ENCODE results near the gene HMX2.
"Not testable (repeated sequence)": the region's sequence is repeated elsewhere in the genome, so short reads cannot be mapped to it uniquely, and the experiment has no call there.

HMX2 gene

DNA sequence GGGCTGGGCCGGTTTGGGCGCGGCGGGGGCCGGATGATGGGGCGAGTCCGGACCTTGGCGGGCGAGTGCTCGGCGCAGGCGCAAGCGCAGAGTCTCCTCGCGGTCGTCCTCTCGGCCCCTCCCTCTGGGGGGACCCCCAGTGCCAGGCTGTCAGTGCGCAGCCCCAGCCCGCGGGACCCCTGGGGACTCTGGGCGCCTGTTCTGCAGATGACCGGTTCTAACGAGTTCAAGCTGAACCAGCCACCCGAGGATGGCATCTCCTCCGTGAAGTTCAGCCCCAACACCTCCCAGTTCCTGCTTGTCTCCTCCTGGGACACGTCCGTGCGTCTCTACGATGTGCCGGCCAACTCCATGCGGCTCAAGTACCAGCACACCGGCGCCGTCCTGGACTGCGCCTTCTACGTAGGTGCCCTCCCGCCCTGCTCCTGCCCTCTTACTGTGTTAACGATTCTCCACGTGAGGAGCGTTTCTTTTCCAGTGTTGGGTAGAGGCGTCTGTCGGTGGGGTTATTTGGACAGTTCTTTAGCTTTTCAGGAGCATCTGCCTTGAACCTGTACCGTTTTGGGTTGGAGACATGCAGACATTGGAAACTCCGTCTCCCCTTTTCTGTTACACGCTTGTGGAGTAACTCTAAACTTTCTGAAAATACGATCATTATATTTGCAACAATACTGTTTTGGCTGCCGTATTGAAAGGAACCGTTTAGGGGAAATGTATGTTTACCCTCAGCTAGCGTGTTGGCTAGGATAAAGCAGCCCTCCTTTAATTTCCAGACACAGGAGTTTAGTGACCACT, 7.0 kb downstream of the HMX2 start:
- H3K27ac ChIP-seq (ENCODE audit: low read depth, low read length, severe bottlenecking), result peak overlapping the region; percentile 63
- WGBS, 2 experiments (ENCODE audit: insufficient coverage in 2 of 2), result 2 to 6% methylated on average over 37 to 41 of the region's 49 CpGs

DNA sequence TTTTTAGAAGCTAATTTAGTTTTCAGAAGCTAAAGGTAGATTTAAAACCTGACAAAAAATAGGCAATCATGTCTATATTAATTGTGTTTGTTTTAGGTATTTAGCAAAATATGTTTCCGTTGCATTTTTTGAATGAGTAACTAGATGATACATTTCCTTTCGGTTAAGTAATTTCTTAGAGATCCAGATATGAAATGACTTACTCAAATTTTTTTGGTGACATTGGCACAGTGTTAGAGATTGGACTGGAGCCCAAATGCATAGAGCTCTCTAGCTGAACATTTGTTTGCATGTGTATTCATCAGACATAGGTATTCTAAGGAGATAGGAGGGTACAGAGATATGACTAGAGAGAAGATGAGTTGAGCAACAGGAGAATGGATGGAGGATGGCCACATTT, 8.1 kb downstream of the HMX2 start:
- Histone ChIP-seq H3K27ac (ENCODE audit: low read depth, low read length, severe bottlenecking) (no peak overlapping the region), H3K4me1 (ENCODE audit: control insufficient read depth, insufficient read depth, low read length, poor library complexity, severe bottlenecking) (peaks cover 16% of the 10 kb centered on the region), H3K9me3 (ENCODE audit: control insufficient read depth, low read length) (no peaks in the 10 kb centered on the region), H3K36me3 (ENCODE audit: control insufficient read depth, insufficient read depth, low read length) (peaks cover 42% of the 10 kb centered on the region), H3K4me3 (ENCODE audit: extremely low read depth, insufficient read depth, low read length, poor library complexity, severe bottlenecking) (peak overlapping the region; percentile 98)
- 93 to 100% methylated on average over 2 of the region's 2 CpGs for WGBS, 2 experiments (ENCODE audit: insufficient coverage in 2 of 2)

More for the DNA sequence above, 7.0 kb downstream of the HMX2 start:
- Histone ChIP-seq H3K36me3 (ENCODE audit: control insufficient read depth, insufficient read depth, low read length) (peaks cover 32% of the 10 kb centered on the region), H3K4me1 (ENCODE audit: control insufficient read depth, insufficient read depth, low read length, poor library complexity, severe bottlenecking) (peaks cover 24% of the 10 kb centered on the region), H3K9me3 (ENCODE audit: control insufficient read depth, low read length) (no peaks in the 10 kb centered on the region), H3K4me3 (ENCODE audit: extremely low read depth, insufficient read depth, low read length, poor library complexity, severe bottlenecking) (peak overlapping the region; percentile 98)

- WGBS, 2 experiments (ENCODE audit: insufficient coverage in 2 of 2), result 90 to 95% methylated on average over 1 to 3 of the region's 3 CpGs
- peaks cover 52% of the 10 kb centered on the region for H3K36me3 ChIP-seq (ENCODE audit: control insufficient read depth, insufficient read depth, low read length)
- H3K9me3 ChIP-seq (ENCODE audit: control insufficient read depth, low read length), result no peaks in the 10 kb centered on the region
- H3K4me1 ChIP-seq (ENCODE audit: control insufficient read depth, insufficient read depth, low read length, poor library complexity, severe bottlenecking), result peaks cover 11% of the 10 kb centered on the region
- H3K4me3 ChIP-seq (ENCODE audit: extremely low read depth, insufficient read depth, low read length, poor library complexity, severe bottlenecking), result no peak overlapping the region
- no peak overlapping the region for H3K27ac ChIP-seq (ENCODE audit: low read depth, low read length, severe bottlenecking)
Observed at GRCh38 chr10:123157210-123157609, 9.3 kb downstream of the HMX2 start.

DNA sequence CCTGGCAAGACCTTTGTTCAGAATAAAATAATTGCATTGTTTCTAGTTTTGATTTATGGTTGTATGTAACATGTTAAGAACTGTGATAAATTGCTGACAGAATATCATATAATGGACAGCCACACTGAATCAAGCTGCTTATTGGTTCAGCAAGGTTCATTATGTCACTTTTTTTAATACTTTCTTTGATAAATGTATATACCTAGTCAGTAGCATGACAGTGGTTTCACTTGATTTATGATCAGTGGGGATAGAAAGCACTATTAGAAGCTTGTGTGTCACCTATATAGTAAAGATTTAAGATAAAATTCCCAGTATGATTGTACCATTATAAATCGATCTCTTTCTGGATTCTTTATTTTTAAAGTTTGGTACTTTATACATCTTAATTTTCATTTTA, 10.7 kb downstream of the HMX2 start:
- Histone ChIP-seq H3K4me1 (ENCODE audit: control insufficient read depth, insufficient read depth, low read length, poor library complexity, severe bottlenecking) (peaks cover 11% of the 10 kb centered on the region), H3K27ac (ENCODE audit: low read depth, low read length, severe bottlenecking) (no peak overlapping the region), H3K36me3 (ENCODE audit: control insufficient read depth, insufficient read depth, low read length) (peaks cover 66% of the 10 kb centered on the region), H3K9me3 (ENCODE audit: control insufficient read depth, low read length) (no peaks in the 10 kb centered on the region), H3K4me3 (ENCODE audit: extremely low read depth, insufficient read depth, low read length, poor library complexity, severe bottlenecking) (no peak overlapping the region)
- WGBS, 2 experiments (ENCODE audit: insufficient coverage in 2 of 2), result no CpG with 5 or more reads among the region's 1 CpG

DNA sequence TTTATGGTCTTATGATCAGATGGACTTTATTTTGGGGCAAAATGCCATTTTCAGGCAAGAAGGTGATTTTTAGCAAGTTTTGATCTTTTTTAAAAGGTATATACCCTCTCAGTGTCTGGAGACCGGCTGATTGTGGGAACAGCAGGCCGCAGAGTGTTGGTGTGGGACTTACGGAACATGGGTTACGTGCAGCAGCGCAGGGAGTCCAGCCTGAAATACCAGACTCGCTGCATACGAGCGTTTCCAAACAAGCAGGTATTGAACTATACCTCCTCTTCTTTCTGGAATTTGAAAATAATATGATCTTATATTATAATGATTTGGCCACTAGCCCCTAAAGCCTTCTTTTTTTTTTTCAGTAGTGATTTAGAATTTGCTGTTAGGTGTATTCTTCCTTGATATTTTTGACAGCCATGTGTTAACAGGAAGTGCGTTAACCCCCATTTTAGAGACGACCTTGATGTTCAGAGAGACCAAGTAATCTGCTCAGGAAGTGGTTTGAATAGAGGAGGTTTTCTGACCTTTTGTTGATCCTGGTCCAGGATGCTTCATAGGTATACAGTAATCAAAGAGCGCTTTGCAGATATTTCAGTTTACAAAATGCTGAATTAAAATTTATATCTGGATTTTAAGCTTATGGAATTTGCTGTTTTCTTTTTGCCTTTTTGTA, 12.5 kb downstream of the HMX2 start:
- WGBS, 2 experiments (ENCODE audit: insufficient coverage in 2 of 2), result 90 to 97% methylated on average over 6 to 7 of the region's 11 CpGs
- no peak overlapping the region for H3K27ac ChIP-seq (ENCODE audit: low read depth, low read length, severe bottlenecking)
- peaks cover 11% of the 10 kb centered on the region for H3K4me1 ChIP-seq (ENCODE audit: control insufficient read depth, insufficient read depth, low read length, poor library complexity, severe bottlenecking)
- H3K9me3 ChIP-seq (ENCODE audit: control insufficient read depth, low read length), result no peaks in the 10 kb centered on the region
- peaks cover 79% of the 10 kb centered on the region for H3K36me3 ChIP-seq (ENCODE audit: control insufficient read depth, insufficient read depth, low read length)
- no peak overlapping the region for H3K4me3 ChIP-seq (ENCODE audit: extremely low read depth, insufficient read depth, low read length, poor library complexity, severe bottlenecking)

DNA sequence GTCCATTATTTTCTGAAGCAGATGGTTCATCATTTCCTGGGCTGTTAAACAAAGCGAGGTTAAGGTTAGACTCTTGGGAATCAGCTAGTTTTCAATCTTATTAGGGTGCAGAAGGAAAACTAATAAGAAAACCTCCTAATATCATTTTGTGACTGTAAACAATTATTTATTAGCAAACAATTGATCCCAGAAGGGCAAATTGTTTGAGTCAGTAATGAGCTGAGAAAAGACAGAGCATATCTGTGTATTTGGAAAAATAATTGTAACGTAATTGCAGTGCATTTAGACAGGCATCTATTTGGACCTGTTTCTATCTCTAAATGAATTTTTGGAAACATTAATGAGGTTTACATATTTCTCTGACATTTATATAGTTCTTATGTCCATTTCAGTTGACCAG, 16.4 kb downstream of the HMX2 start:
- Histone ChIP-seq H3K36me3 (ENCODE audit: control insufficient read depth, insufficient read depth, low read length) (peaks cover 88% of the 10 kb centered on the region), H3K9me3 (ENCODE audit: control insufficient read depth, low read length) (no peaks in the 10 kb centered on the region), H3K27ac (ENCODE audit: low read depth, low read length, severe bottlenecking) (no peak overlapping the region)

GRCh38 chr10:123165445-123166072, 17.6 kb downstream of the HMX2 start:
- no peaks in the 10 kb centered on the region for H3K4me1 ChIP-seq (ENCODE audit: control insufficient read depth, insufficient read depth, low read length, poor library complexity, severe bottlenecking)
- H3K9me3 ChIP-seq (ENCODE audit: control insufficient read depth, low read length), result no peaks in the 10 kb centered on the region
- no peak overlapping the region for H3K4me3 ChIP-seq (ENCODE audit: extremely low read depth, insufficient read depth, low read length, poor library complexity, severe bottlenecking)
- WGBS, 2 experiments (ENCODE audit: insufficient coverage in 2 of 2), result 89 to 100% methylated on average over 1 to 2 of the region's 4 CpGs
- peaks cover 93% of the 10 kb centered on the region for H3K36me3 ChIP-seq (ENCODE audit: control insufficient read depth, insufficient read depth, low read length)
- no peak overlapping the region for H3K27ac ChIP-seq (ENCODE audit: low read depth, low read length, severe bottlenecking)

More for the DNA sequence above, 16.4 kb downstream of the HMX2 start:
- Histone ChIP-seq H3K4me3 (ENCODE audit: extremely low read depth, insufficient read depth, low read length, poor library complexity, severe bottlenecking) (no peak overlapping the region), H3K4me1 (ENCODE audit: control insufficient read depth, insufficient read depth, low read length, poor library complexity, severe bottlenecking) (no peaks in the 10 kb centered on the region)
- 86% methylated on average over 1 of the region's 2 CpGs; no CpG with 5 or more reads in 1 of the 2 experiments for WGBS, 2 experiments (ENCODE audit: insufficient coverage in 2 of 2)

DNA sequence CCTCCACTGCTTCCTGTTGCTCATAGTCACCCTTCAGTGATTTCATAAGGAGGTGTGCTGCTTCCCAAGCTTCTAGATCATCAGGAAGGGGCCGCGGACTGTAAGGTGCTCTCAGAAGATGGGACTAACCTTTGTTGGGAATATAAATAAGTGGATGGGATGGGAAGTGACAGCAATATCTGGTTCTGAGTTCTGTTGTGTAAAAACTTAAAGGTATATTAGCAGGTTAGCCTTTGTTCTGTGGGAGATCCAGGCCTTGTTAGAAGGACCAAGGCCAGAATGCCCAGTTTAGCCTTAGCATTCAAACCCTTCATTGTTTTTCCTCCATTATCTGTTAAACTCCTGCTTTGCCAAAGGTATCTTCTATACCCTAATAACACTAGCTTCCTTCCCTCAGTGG, 18.7 kb downstream of the HMX2 start:
- no peak overlapping the region for H3K4me3 ChIP-seq (ENCODE audit: extremely low read depth, insufficient read depth, low read length, poor library complexity, severe bottlenecking)
- no peak overlapping the region for H3K27ac ChIP-seq (ENCODE audit: low read depth, low read length, severe bottlenecking)
- peaks cover 86% of the 10 kb centered on the region for H3K36me3 ChIP-seq (ENCODE audit: control insufficient read depth, insufficient read depth, low read length)
- H3K4me1 ChIP-seq (ENCODE audit: control insufficient read depth, insufficient read depth, low read length, poor library complexity, severe bottlenecking), result no peaks in the 10 kb centered on the region
- no peaks in the 10 kb centered on the region for H3K9me3 ChIP-seq (ENCODE audit: control insufficient read depth, low read length)
- WGBS, 2 experiments (ENCODE audit: insufficient coverage in 2 of 2), result 100% methylated on average over 1 to 2 of the region's 2 CpGs

DNA sequence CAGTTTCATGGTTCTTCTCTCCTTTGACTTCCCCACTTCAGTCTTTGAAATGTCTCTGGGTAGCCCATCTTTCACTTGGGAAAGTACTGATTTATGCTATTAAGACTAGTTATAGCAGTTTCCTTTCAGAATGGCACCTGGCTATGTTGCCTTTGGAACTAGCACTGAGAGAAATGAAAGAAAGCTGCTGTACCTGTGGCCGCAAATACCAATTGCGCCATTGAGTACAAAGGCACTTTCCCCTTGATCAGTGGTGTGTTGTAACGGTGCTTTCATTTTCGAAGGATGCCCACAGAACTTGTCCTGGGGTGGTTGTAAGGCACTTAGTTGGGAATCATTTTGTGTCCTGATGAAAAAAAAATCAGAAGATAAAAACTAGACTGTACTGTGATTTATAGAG, 23.0 kb downstream of the HMX2 start:
- Histone ChIP-seq H3K27ac (ENCODE audit: low read depth, low read length, severe bottlenecking) (no peak overlapping the region), H3K9me3 (ENCODE audit: control insufficient read depth, low read length) (no peaks in the 10 kb centered on the region), H3K36me3 (ENCODE audit: control insufficient read depth, insufficient read depth, low read length) (peaks cover 56% of the 10 kb centered on the region), H3K4me1 (ENCODE audit: control insufficient read depth, insufficient read depth, low read length, poor library complexity, severe bottlenecking) (no peaks in the 10 kb centered on the region), H3K4me3 (ENCODE audit: extremely low read depth, insufficient read depth, low read length, poor library complexity, severe bottlenecking) (no peak overlapping the region)
- 98 to 100% methylated on average over 4 of the region's 4 CpGs for WGBS, 2 experiments (ENCODE audit: insufficient coverage in 2 of 2)

- not testable (repeated sequence) for H3K4me1 ChIP-seq (ENCODE audit: control insufficient read depth, insufficient read depth, low read length, poor library complexity, severe bottlenecking)
- H3K36me3 ChIP-seq (ENCODE audit: control insufficient read depth, insufficient read depth, low read length), result peaks cover 56% of the 10 kb centered on the region
- WGBS, 2 experiments (ENCODE audit: insufficient coverage in 2 of 2), result 89 to 98% methylated on average over 4 to 9 of the region's 10 CpGs
Observed at GRCh38 chr10:123171616-123172015, 23.7 kb downstream of the HMX2 start.

More at GRCh38 chr10:123171616-123172015, 23.7 kb downstream of the HMX2 start:
- H3K4me3 ChIP-seq (ENCODE audit: extremely low read depth, insufficient read depth, low read length, poor library complexity, severe bottlenecking); H3K27ac ChIP-seq (ENCODE audit: low read depth, low read length, severe bottlenecking); H3K9me3 ChIP-seq (ENCODE audit: control insufficient read depth, low read length): not testable (repeated sequence)

Measured in mesodermal cell (in vitro differentiated cells).